ENCODE data around the gene DCAF10.

DNA sequence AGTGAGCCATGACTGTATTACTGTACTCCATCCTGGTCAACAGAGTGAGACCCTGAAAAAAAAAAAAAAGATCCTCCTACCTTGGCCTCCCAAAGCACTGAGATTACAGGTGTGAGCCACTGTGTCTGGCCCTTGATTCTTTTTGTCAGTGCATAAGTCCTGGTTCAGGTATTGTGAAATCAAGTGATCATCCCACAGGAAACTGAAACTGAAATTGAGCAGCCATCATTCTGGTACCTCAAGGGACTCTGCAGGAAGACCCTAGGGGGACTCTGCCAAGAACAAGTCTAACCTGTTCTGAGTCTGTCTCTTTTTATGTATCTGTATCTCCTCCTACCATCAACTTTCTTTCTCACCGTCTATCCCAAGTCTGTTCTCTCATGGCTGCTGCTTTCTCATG lies 1.9 kb upstream of the DCAF10 start:
- TF ChIP-seq ZNF24 (IDR thresholded peaks at IDR 0.05) (no peak), HNRNPLL (IDR thresholded peaks at IDR 0.05; ENCODE audit: low read depth, low read length, poor library complexity, severe bottlenecking) (no peak), HNF4A (CRISPR knock-in tag; IDR thresholded peaks at IDR 0.05) (no peak)
- TF ChIP-seq, protein P1, sequence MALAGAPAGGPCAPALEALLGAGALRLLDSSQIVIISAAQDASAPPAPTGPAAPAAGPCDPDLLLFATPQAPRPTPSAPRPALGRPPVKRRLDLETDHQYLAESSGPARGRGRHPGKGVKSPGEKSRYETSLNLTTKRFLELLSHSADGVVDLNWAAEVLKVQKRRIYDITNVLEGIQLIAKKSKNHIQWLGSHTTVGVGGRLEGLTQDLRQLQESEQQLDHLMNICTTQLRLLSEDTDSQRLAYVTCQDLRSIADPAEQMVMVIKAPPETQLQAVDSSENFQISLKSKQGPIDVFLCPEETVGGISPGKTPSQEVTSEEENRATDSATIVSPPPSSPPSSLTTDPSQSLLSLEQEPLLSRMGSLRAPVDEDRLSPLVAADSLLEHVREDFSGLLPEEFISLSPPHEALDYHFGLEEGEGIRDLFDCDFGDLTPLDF (CRISPR knock-in tag; IDR thresholded peaks at IDR 0.05), result no peak

Data from HepG2 (cell line).